Measurements from ENCODE around the gene DISC1.
A peak's percentile ranks its signal among the peaks of the same experiment; 100 is the strongest.
"Not testable (repeated sequence)": the region's sequence is repeated elsewhere in the genome, so short reads cannot be mapped to it uniquely, and the experiment has no call there.

Gene DISC1

DNA sequence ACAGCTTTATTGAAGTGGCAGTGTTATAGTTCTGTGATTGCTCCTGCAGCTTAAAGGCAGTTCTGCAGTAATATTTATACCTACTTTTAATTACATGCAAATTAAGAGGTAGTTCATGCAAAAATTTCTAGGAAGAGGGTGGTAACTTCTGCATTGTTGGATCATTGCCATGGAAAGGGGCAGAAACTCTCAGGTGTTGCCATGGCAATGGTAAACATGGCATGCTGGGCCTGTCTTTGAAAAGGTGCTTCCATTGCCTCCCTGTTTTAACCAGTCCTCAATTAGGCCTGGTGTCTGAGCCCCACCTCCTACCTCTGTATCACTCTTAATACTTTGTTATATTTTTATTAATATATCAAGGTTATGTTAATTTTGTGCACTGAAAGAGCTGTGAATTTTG lies 104.7 kb downstream of the DISC1 start:
- no peak for DNase-seq (ENCODE audit: low read depth)

DNA sequence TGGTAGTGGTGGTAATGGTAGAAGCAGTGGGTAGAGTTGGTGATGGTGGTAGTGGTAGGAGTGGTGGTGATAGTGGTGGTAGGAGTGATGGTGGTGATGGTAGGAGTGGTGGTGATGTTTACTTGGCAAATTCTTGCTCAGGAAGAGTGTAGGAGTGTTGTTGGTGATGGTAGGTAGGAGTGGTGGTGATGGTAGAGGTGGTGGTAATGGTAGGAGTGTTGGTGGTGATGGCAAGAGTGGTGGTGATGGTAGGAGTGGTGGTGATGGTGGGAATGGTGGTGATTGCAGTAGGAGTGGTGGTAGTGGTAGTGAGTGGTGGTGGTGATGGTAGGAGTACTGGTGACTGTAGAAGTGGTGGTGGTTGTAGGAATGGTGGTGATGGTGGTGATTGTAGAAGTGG lies 106.5 kb downstream of the DISC1 start:
- DNase-seq (ENCODE audit: low read depth), result no peak

GRCh38 chr1:231733672-231734071 lies 107.1 kb downstream of the DISC1 start:
- no peak for DNase-seq (ENCODE audit: low read depth)

DNA sequence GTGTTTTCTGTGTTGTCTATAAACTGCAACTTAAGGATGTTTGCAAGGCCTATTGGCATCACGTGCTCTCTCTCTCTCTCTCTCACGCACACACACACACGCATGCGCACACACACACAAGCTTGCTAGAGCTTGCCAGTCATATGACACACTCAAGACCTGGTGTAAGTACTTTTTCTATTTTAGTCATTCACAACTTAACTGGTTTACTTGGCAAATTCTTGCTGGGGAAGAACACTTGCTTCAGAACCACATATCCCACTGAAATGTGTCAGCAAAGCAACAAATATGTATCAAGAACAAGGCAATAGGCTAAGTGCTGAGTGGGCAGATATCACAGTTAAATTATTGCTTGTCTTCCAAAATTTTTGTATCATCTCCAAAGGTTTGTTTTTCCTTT lies 107.8 kb downstream of the DISC1 start:
- DNase-seq (ENCODE audit: low read depth), result no peak

- no peak for DNase-seq (ENCODE audit: low read depth)
Observed at GRCh38 chr1:231735411-231735810, 108.8 kb downstream of the DISC1 start.

DNA sequence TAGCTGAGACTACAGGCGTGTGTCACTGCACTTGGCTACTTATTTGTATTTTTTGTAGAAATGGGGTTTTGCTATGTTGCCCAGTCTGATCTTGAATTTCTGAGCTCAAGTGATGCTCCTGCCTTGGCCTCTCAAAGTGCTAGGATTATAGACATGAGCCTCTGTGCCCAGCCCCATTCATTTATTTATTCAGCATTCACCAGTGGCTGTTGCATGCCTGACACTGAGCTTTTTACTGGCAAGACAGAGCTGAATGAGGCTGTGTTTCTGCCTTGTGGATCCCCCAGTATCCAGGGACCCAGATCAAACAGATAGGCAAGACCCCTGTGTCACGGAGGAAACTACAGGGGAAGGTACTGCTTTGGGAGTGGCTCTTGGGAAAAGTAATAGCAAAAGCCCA lies 109.4 kb downstream of the DISC1 start:
- no peak for DNase-seq (ENCODE audit: low read depth)

DNA sequence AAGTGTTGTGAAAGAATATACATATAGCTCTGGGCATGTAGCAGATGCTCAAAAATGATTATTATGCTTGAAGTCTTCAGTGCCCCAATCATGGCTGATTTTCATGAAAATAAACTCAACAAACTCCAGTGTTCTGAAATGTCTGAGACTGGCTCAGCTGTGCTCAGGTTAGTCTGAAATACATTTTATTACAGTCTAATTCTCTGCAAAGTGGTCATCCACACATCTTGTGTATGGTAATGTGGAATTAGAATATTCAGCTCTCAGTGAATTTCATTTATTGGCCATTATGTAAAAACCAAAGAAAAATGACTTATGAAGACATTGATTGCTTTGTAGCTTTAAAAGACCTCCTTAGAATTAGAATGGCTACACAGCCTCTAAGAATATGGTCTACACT lies 109.9 kb downstream of the DISC1 start:
- DNase-seq (ENCODE audit: low read depth), result no peak

- no peak for DNase-seq (ENCODE audit: low read depth)
Observed at GRCh38 chr1:231738554-231738953, 112.0 kb downstream of the DISC1 start.

DNA sequence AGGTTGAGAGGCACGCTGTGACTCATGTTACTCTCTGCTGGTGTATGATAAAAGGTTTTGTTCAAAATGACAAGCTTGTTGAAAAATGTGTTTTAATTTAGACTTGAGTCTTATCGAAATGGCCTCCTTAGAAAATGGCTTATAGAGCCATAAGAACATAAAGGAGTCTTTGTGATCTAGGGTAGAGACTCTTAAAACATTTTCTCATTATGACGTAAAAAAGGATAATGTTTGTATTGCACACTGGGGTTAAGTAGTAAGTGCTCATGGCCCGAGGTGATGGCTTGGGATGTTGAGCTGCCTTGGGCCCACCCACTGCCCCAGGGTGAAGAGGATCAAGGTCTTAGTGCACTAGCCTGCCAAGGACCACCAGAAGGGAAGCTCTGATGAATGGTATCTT lies 117.4 kb downstream of the DISC1 start:
- no peak for DNase-seq (ENCODE audit: low read depth)

GRCh38 chr1:231748760-231749415 lies 122.3 kb downstream of the DISC1 start:
- peak; percentile 7 for DNase-seq (ENCODE audit: low read depth)

DNA sequence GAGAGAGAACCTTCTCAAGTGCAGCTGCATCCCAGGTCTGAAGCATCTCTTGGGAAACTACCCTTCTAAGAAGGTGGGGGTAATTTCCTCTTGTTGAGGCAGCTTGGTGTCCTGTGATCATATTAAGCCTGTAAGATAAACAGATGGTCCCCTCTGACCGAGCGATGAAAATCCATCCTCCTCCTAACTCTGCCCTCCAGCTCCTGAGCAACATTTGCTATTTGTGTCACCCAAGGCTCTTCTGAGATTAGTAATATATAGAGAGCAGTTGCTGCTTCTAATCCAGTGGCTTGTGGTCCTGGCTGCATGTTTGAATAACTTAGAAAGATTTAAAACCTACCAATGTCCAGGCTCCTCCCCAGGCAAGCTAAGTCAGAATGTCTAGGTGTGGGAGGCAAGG lies 123.7 kb downstream of the DISC1 start:
- no peak for DNase-seq (ENCODE audit: low read depth)

- DNase-seq (ENCODE audit: low read depth), result no peak
Observed at GRCh38 chr1:231750818-231751362, 124.3 kb downstream of the DISC1 start.

- DNase-seq (ENCODE audit: low read depth), result peak; percentile 7
Observed at GRCh38 chr1:231751415-231751814, 124.8 kb downstream of the DISC1 start.

- no peak for DNase-seq (ENCODE audit: low read depth)
Observed at GRCh38 chr1:231753313-231753712, 126.7 kb downstream of the DISC1 start.

GRCh38 chr1:231757101-231757404 lies 130.5 kb downstream of the DISC1 start:
- DNase-seq (ENCODE audit: low read depth), result no peak

DNA sequence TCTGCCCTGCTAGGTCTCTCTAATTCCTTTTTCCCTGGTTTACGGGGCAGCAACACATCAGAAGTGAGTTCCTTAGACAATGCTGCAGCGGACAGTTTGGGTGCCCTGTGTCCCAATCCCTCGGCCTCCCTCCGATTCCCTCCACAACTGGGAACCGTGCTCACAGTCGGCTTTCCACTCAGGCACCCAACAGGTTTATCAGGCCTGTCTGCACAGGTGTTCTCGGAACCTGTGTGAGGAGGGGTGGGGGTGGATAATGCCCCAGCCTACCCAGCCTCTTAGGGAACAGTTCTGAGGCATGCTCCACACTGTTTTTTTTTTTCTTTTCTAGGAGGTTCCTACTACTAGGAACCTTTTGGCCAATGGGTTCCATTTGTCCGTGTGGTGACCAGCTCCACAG lies 131.2 kb downstream of the DISC1 start:
- DNase-seq (ENCODE audit: low read depth), result no peak

GRCh38 chr1:231761252-231761651 lies 134.7 kb downstream of the DISC1 start:
- no peak for DNase-seq (ENCODE audit: low read depth)

DNA sequence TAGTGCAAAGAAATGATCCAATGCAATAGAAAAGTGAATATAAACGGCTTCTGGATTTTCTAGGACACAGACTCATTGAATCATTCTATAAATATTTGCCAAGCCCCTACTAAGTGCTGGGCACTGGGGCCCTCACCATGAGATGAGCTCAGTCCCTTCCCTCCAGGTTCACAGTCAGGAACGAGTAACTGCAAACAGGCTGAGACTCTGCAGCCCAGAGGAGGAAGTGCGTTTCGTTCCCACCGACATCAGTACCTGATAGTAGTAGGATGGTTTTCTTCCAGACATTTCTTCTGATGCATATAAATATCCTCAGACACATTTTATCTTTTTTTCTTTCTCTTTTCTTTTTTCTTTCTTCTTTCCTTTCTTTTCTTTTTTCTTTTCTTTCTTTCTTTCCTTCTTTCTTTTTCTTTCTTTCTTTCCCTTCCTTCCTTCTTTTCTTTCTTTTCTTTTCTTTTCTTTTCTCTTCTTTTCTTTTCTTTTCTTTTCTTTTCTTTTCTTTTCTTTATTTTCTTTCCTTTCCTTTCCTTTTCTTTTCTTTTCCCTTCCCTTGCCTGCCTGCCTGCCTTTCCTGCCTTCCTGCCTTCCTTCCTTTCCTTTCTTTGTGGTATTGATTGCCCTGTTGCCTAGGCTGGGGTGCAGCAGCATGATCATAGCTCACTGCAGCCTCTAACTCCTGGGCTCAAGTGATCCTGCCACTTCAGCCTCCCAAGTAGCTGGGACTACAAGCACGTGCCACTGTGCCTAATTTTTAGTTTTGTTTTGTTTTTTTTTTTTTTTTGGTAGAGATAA lies 135.4 kb downstream of the DISC1 start:
- no peak for DNase-seq (ENCODE audit: low read depth)

DNA sequence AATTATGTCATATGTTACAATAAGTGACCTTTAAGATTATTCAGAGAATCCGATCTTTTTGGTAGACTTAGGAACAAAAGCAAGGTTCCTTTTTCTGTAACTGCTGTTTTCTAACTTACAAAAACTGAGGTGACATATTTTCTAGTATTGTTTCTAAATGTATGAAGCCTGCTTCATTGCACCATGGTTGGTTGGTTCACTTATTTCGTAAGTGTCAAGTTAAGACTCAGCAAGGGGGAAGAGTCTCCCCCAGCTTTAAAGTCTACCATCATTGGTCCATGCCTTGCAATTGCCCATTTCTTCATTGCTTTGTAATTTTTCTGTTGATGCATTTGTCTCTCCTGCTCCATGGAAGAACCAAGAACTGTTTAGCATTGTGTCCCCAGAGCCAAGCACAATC lies 136.9 kb downstream of the DISC1 start:
- DNase-seq (ENCODE audit: low read depth), result no peak

- DNase-seq (ENCODE audit: low read depth), result not testable (repeated sequence)
Observed at GRCh38 chr1:231765825-231766224, 139.2 kb downstream of the DISC1 start.

- DNase-seq (ENCODE audit: low read depth), result no peak
Observed at GRCh38 chr1:231767471-231767870, 140.9 kb downstream of the DISC1 start.

DNA sequence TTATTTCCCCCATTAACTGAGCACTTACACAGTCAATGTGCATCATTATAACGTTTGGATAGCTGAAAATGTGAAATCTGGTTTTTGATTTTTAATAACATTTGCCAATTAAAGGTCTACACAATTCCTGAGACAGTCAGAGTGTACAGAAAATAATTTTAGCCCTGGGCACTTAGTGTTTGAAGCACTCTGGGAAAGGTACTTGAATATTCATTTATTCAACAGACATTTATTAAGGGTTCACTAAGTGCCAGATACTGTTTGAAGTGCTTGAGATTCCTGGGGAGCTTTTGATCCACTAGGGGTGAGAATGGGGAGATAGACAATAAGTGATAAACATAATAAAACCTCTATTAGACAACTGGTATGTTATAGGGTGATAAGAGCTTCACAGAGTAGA lies 141.8 kb downstream of the DISC1 start:
- no peak for DNase-seq (ENCODE audit: low read depth)

DNA sequence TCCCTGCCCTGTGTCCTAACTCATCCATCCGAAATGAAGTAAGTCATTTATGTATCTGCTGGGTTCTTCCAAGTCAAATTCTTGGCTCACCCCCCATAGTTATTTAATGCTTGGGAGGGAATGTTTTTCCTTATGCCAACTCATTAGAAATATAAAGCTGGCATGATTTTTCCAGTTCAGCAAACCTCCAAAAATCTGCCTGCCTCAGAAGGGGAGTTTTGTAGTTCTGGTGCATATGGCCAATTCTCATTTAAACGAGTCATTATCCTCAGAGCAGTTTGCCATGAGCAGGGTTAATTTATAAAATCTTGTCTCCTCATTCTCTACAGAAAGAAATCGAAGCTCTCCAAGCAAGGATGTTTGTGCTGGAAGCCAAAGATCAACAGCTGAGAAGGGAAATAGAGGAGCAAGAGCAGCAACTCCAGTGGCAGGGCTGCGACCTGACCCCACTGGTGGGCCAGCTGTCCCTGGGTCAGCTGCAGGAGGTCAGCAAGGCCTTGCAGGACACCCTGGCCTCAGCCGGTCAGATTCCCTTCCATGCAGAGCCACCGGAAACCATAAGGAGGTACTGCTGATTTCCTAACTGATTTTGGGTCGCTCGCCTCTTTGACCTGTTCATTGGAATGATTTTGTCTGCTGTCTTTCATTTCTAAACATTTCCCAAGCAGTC lies 144.1 kb downstream of the DISC1 start:
- no peak for DNase-seq (ENCODE audit: low read depth)
